Neutrophil (primary cell): Measurements from ENCODE around the gene NUAK2.
"Not testable (repeated sequence)": the region's sequence is repeated elsewhere in the genome, so short reads cannot be mapped to it uniquely, and the experiment has no call there.

Experiments used
- H3K27ac ChIP-seq: fragments of 200-600 bp; sonication (generic); 2 replicates; pipeline ENCODE4 v1.5.1; 2016; ENCODE audit warnings: mild to moderate bottlenecking, moderate library complexity
- H3K27me3 ChIP-seq: fragments of 200-600 bp; sonication (generic); 2 replicates; pipeline ENCODE4 v1.6.0; 2016; ENCODE audit warnings: mild to moderate bottlenecking
- H3K36me3 ChIP-seq: fragments of 200-600 bp; sonication (generic); 2 replicates; pipeline ENCODE4 v1.5.1; 2017
- H3K4me1 ChIP-seq, 2 experiments: fragments of 200-600 bp in 1 of 2; sonication (generic) in 1 of 2; 1 replicate in 1 of 2; 2 replicates in 1 of 2; pipeline versions ENCODE4 v1.5.1 to v1.6.1; 2013 to 2016; ENCODE audit warnings: low read depth in 1 of 2, low read length in 1 of 2, mild to moderate bottlenecking in 1 of 2, moderate library complexity in 1 of 2; ENCODE audit not compliant: control insufficient read depth in 1 of 2, insufficient read depth in 1 of 2
- H3K4me3 ChIP-seq, 2 experiments: fragments of 200-600 bp in 1 of 2; sonication (generic) in 1 of 2; 1 replicate in 1 of 2; 2 replicates in 1 of 2; pipeline ENCODE4 v1.5.1; 2013 to 2016; ENCODE audit warnings: low read depth in 1 of 2, low read length in 1 of 2, mild to moderate bottlenecking in 1 of 2, moderate library complexity in 1 of 2
- H3K9me3 ChIP-seq: fragments of 200-600 bp; sonication (generic); 2 replicates; pipeline ENCODE4 v1.5.1; 2016
- CTCF ChIP-seq: fragments of 200-600 bp; sonication (generic); IDR thresholded peaks from 2 replicates; pipeline ENCODE4 v1.5.1; 2016; ENCODE audit warnings: antibody characterized with exemption

NUAK2 gene

GRCh38 chr1:205321162-205321958 lies at the start of gene NUAK2:
Gene NUAK2 (minus strand): TSS chr1:205321745. CDS start chr1:205321628, 117 bp downstream.
- TF ChIP-seq CTCF, result peak; percentile 19
- Histone ChIP-seq H3K27ac (peak within 1 kb of the TSS; percentile 98), H3K4me1 (peaks cover 45 to 52% of the 10 kb centered on the region in 2 experiments)

GRCh38 chr1:205370780-205371179 lies 49.2 kb upstream of the NUAK2 start:
- Histone ChIP-seq H3K27ac (no peak overlapping the region), H3K4me3 (no peak overlapping the region), H3K4me1 (no peaks in the 10 kb centered on the region), H3K36me3 (no peaks in the 10 kb centered on the region), H3K27me3 (peaks cover 63% of the 10 kb centered on the region), H3K9me3 (no peaks in the 10 kb centered on the region)
- no peak for TF ChIP-seq CTCF

More at GRCh38 chr1:205321162-205321958, at the start of gene NUAK2:
- H3K4me3 ChIP-seq, result peak within 1 kb of the TSS; percentile 98 to 99
- H3K27me3 ChIP-seq, result peaks cover 4% of the 10 kb centered on the region
- no peaks in the 10 kb centered on the region for H3K9me3 ChIP-seq
- H3K36me3 ChIP-seq, result peaks cover 28% of the 10 kb centered on the region

GRCh38 chr1:205369701-205370123 lies 48.2 kb upstream of the NUAK2 start:
- Histone ChIP-seq H3K4me1 (no peaks in the 10 kb centered on the region), H3K9me3 (no peaks in the 10 kb centered on the region), H3K4me3 (no peak overlapping the region), H3K27me3 (peaks cover 55% of the 10 kb centered on the region), H3K27ac (no peak overlapping the region), H3K36me3 (no peaks in the 10 kb centered on the region)
- TF ChIP-seq CTCF, result no peak

GRCh38 chr1:205368478-205368877 lies 46.9 kb upstream of the NUAK2 start:
- Histone ChIP-seq H3K27ac (no peak overlapping the region), H3K4me1 (no peaks in the 10 kb centered on the region), H3K9me3 (no peaks in the 10 kb centered on the region), H3K4me3 (no peak overlapping the region), H3K36me3 (no peaks in the 10 kb centered on the region), H3K27me3 (peaks cover 47% of the 10 kb centered on the region)
- no peak for TF ChIP-seq CTCF

- Histone ChIP-seq H3K4me3 (no peak overlapping the region), H3K27me3 (peaks cover 44% of the 10 kb centered on the region), H3K36me3 (no peaks in the 10 kb centered on the region), H3K27ac (no peak overlapping the region), H3K4me1 (no peaks in the 10 kb centered on the region), H3K9me3 (no peaks in the 10 kb centered on the region)
- no peak for TF ChIP-seq CTCF
These were observed 44.5 kb upstream of the NUAK2 start for GRCh38 chr1:205365945-205366463.

GRCh38 chr1:205365086-205365485 lies 43.5 kb upstream of the NUAK2 start:
- H3K27me3 ChIP-seq, result peaks cover 45% of the 10 kb centered on the region
- not testable (repeated sequence) for H3K4me1 ChIP-seq, H3K27ac ChIP-seq, H3K9me3 ChIP-seq, H3K36me3 ChIP-seq, H3K4me3 ChIP-seq
